Common myeloid progenitor, CD34-positive (primary cell): ENCODE measurements around the gene TK2.

Experiments
- CTCF ChIA-PET: fragments of 350-600 bp; sonication (Branson Sonifier 250); formaldehyde crosslinking; loops from one replicate; lab custom pipeline; 2021; ENCODE audit warnings: antibody characterized with exemption; lab: Charles Lee
- POLR2A ChIA-PET: fragments of 350-600 bp; sonication (Branson Sonifier 250); formaldehyde crosslinking; loops from one replicate; lab custom pipeline; 2021; ENCODE audit warnings: antibody characterized with exemption; lab: Charles Lee
- DNase-seq, 3 donors: peaks; one replicate each; pipeline versions ENCODE4 v3.0.0 to v3.0.0-alpha.2; 2013
- H3K27ac ChIP-seq, 2 experiments: 1 replicate in 1 of 2; 2 replicates in 1 of 2; pipeline ENCODE4 v1.7.0; 2013; ENCODE audit warnings: inconsistent platforms in 2 of 2, low read length in 2 of 2, mild to moderate bottlenecking in 2 of 2, low read depth in 1 of 2, moderate library complexity in 1 of 2; ENCODE audit not compliant: severe bottlenecking in 2 of 2, insufficient read depth in 1 of 2, poor library complexity in 1 of 2
- H3K27me3 ChIP-seq, 5 experiments: replicated peaks in 2 of 5; 1 replicate in 3 of 5; 2 replicates in 2 of 5; pipeline versions ENCODE4 v1.6.1 to v1.7.0; 2013; ENCODE audit warnings: low read length in 4 of 5, mild to moderate bottlenecking in 2 of 5, moderate library complexity in 2 of 5, inconsistent platforms in 1 of 5; ENCODE audit not compliant: insufficient read depth in 5 of 5, control insufficient read depth in 4 of 5
- H3K36me3 ChIP-seq, 4 experiments: 1 replicate in 2 of 4; 2 replicates in 2 of 4; pipeline versions ENCODE4 v1.6.1 to v1.7.0; 2013; ENCODE audit warnings: low read length in 3 of 4, control low read depth in 1 of 4, mild to moderate bottlenecking in 1 of 4; ENCODE audit not compliant: control insufficient read depth in 4 of 4, insufficient read depth in 4 of 4
- H3K4me1 ChIP-seq, 4 experiments: 1 replicate in 3 of 4; 2 replicates in 1 of 4; pipeline versions ENCODE4 v1.6.1 to v1.7.1; 2013; ENCODE audit warnings: low read length in 3 of 4, mild to moderate bottlenecking in 3 of 4, control low read depth in 1 of 4, inconsistent platforms in 1 of 4, moderate library complexity in 1 of 4; ENCODE audit not compliant: control insufficient read depth in 4 of 4, insufficient read depth in 4 of 4; ENCODE audit errors: control extremely low read depth in 1 of 4
- H3K4me3 ChIP-seq, 7 experiments: 1 replicate in 4 of 7; 2 replicates in 3 of 7; pipeline versions ENCODE4 v1.5.1 to v1.7.0; 2013; ENCODE audit warnings: mild to moderate bottlenecking in 7 of 7, low read length in 6 of 7, moderate library complexity in 6 of 7, inconsistent platforms in 2 of 7, low read depth in 2 of 7, control low read depth in 1 of 7; ENCODE audit not compliant: insufficient read depth in 4 of 7, control insufficient read depth in 1 of 7; ENCODE audit errors: extremely low read depth in 1 of 7
- H3K9me3 ChIP-seq, 5 experiments: 1 replicate in 4 of 5; 2 replicates in 1 of 5; pipeline versions ENCODE4 v1.6.1 to v1.7.1; 2013; ENCODE audit warnings: low read length in 4 of 5, mild to moderate bottlenecking in 2 of 5, inconsistent platforms in 1 of 5, low read depth in 1 of 5, moderate library complexity in 1 of 5; ENCODE audit not compliant: control insufficient read depth in 4 of 5, insufficient read depth in 2 of 5; ENCODE audit errors: control extremely low read depth in 1 of 5
- WGBS: methylation state at CpG from one replicate; pipeline ENCODE4 v1.1.5; 2013; ENCODE audit not compliant: insufficient coverage; 5-methylcytosine and 5-hydroxymethylcytosine counted together

Gene TK2

DNA sequence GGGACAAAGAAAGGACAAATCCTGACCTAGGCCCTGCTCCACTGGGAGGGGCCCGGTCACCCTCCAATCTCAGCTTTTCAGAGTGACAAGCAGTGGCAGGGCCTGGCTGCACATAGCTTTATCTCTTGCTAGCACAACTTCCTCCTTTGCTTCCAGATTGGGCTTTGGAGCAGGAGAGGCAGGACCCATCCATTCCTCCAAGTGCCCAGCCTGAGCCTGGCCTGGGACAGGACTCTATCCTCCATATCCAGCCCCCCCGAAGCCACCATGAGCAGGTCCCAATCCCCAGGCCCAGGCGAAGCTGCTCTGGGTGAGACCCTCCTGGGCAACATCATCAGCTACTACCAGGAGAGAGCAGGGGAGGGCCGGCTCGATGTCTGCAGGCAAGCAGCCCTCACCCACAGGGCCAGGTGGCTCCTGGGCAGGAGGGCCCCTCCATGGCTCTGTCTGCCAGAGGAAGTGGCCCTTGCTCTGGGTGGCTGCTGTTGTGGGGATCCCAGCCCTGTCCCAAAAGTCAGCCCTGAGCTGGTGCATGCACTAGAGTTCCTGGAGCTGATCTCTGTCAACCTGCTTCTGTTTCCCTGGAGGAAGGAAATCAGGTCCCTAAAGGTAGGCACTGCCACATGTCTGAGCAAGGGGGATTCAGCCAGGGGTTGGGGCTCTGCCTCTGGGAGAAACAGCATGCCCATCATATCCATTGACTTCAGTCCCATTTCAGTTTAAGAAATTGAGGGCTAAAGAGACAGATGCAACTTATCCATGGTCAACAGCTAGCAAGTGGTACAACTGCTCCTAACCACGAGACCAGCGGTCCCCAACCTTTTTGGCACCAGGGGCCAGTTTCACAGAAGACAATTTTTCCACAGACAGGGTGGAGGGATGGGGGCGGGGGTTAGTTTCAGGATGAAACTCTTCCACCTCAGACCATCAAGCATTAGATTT is 58.9 kb downstream of the TK2 start:
- peak; percentile 48 to 85 (median 76) for DNase-seq
- Histone ChIP-seq H3K9me3 (no peaks in the 10 kb centered on the region), H3K4me1 (peaks cover 0 to 26% (median 23%) of the 10 kb centered on the region in 4 experiments), H3K36me3 (no peaks in the 10 kb centered on the region), H3K4me3 (no peak overlapping the region), H3K27me3 (peaks cover 0 to 2% (median 0%) of the 10 kb centered on the region in 5 experiments), H3K27ac (no peak overlapping the region)
- ChIA-PET CTCF (interaction anchor here (0.6 to 3.3 kb wide), 13 partner anchors 8 to 99 kb away, joined by 3 to 23 read pairs (median 4); partner anchors contain the start of gene CMTM2), POLR2A (interaction anchor here (1.1 kb wide), 1 partner anchor 34 kb away, joined by 3 read pairs; no protein-coding TSS in a partner anchor)
- 35% methylated on average over 7 of the region's 8 CpGs for WGBS

DNA sequence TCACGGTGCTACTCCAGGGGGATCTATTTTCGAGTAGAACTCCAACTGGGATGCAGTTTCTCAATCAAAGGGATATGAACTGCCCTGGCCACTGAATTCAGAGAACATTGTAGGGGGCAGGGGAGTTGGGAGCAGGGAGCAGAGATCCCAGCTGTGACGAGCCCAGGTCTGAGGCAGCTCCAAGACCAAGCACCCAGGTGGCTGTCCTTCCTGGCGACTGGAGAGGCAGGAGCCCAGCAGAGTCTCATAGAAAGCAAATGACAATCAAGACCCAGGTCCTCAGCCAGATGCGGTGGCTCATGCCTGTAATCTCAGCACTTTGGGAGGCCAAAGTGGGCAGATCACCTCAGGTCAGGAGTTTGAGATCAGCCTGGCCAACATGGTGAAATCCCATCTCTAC is 60.1 kb downstream of the TK2 start:
- Histone ChIP-seq H3K27ac (no peak overlapping the region), H3K9me3 (no peaks in the 10 kb centered on the region), H3K36me3 (no peaks in the 10 kb centered on the region), H3K4me1 (peaks cover 0 to 26% (median 23%) of the 10 kb centered on the region in 4 experiments), H3K4me3 (no peak overlapping the region), H3K27me3 (peaks cover 0 to 2% (median 0%) of the 10 kb centered on the region in 5 experiments)
- 96% methylated on average over 4 of the region's 5 CpGs for WGBS
- DNase-seq, result no peak
- ChIA-PET POLR2A (no interaction called here), CTCF (interaction anchor here (1.3 to 3.3 kb wide), 5 partner anchors 10 to 100 kb away, joined by 4 to 23 read pairs (median 6); no protein-coding TSS in a partner anchor)

DNA sequence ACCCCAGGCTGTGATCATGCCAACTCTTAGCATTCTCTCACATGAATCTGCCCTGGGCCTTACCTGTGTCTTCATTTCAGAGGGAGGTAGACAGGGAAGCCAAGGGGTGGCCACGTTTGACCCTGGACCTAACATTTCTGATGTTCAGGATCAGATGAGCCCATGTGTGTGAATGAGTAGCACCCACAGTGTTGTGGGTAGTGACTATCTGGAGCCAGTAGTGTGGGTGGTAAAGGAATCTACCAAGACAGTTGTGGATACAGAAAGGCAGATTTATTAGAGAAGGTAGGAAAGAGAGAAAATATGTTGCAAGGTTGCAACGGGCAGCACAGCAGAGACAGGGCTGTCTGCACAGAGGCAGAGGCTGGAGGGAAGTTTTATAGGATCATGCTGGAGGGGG is 60.5 kb downstream of the TK2 start:
- H3K27ac ChIP-seq, result no peak overlapping the region
- no peaks in the 10 kb centered on the region for H3K9me3 ChIP-seq
- peaks cover 0 to 2% (median 0%) of the 10 kb centered on the region in 5 experiments for H3K27me3 ChIP-seq
- DNase-seq, result no peak
- ChIA-PET POLR2A (no interaction called here), CTCF (interaction anchor here (0.8 to 3.0 kb wide), 3 partner anchors 13 to 83 kb away, joined by 3 to 15 read pairs (median 6); no protein-coding TSS in a partner anchor)
- 100% methylated on average over 1 of the region's 2 CpGs for WGBS
- H3K4me3 ChIP-seq, result no peak overlapping the region
- no peaks in the 10 kb centered on the region for H3K36me3 ChIP-seq
- H3K4me1 ChIP-seq, result peaks cover 0 to 26% (median 23%) of the 10 kb centered on the region in 4 experiments

DNA sequence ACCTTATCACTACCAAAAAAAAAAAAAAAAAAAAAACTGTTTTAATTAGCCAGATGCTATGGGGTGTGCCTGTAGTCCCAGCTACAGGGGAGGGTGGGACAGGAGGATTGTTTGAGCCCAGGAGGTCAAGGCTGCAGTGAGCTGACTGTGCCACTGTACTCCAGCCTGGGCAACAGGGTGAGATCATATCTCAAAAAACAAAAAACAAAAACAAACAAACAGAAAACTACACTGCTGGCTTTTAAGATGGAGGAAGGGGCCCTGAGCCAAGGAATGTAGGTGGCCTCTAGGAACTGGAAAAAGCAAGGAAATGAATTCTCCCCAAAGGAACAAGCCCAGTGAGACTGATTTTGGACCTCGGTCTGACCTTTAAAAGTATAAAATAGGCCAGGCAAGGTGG is 61.4 kb downstream of the TK2 start:
- POLR2A ChIA-PET, result no interaction called here
- Histone ChIP-seq H3K27ac (no peak overlapping the region), H3K4me1 (peaks cover 3 to 29% (median 23%) of the 10 kb centered on the region in 4 experiments), H3K9me3 (no peaks in the 10 kb centered on the region), H3K4me3 (no peak overlapping the region), H3K36me3 (no peaks in the 10 kb centered on the region), H3K27me3 (peaks cover 0 to 2% (median 0%) of the 10 kb centered on the region in 5 experiments)
- CTCF ChIA-PET, result interaction anchor here (0.8 to 3.0 kb wide), 2 partner anchors 12 to 15 kb away, joined by 3 to 15 read pairs; no protein-coding TSS in a partner anchor
- WGBS, result 88% methylated on average over 1 of the region's 1 CpG
- DNase-seq, result no peak

DNA sequence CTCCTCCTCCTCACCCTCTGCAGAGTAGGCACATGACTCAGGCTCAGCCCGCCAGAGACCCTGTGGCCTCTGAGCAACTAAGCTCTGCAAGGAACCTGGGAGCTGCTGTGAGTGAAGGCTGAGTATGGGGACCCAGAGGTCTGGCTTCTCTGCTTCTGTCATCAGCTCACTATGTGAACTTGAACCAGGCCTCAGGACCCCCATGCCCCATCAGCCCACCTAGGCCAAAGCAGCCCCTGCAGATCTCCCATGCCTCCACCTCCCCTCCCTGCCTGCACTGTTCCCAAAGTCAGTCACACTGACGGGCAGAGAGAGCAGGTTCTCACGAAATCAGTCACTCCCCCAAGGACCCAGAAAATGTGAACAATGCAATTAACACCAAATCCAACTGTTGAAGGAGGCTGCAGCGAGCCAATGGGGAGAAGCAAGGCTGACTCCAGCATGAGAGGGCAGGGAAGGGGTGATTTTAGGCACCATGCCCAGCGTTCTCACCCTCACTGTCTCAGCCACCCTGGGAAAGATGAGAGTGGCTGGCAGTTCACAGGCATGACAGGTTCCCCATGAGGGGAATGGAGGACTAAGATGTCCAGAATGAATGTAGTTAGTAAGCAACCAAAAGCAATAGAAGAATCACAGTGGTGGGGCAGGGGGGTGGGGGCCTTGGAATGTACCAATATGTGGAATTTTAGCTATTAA is 62.2 kb downstream of the TK2 start:
- Histone ChIP-seq H3K36me3 (no peaks in the 10 kb centered on the region), H3K4me1 (peaks cover 3 to 29% (median 23%) of the 10 kb centered on the region in 4 experiments), H3K27ac (no peak overlapping the region), H3K9me3 (no peaks in the 10 kb centered on the region), H3K4me3 (no peak overlapping the region), H3K27me3 (peaks cover 0 to 2% (median 0%) of the 10 kb centered on the region in 5 experiments)
- peak in 2 of 3 donors; percentile 30 to 36 for DNase-seq
- POLR2A ChIA-PET, result no interaction called here
- CTCF ChIA-PET, result interaction anchor here (0.5 to 3.0 kb wide), 8 partner anchors 11 to 128 kb away, joined by 3 to 15 read pairs (median 5); partner anchors contain the start of gene CMTM2
- WGBS, result 96% methylated on average over 4 of the region's 5 CpGs

DNA sequence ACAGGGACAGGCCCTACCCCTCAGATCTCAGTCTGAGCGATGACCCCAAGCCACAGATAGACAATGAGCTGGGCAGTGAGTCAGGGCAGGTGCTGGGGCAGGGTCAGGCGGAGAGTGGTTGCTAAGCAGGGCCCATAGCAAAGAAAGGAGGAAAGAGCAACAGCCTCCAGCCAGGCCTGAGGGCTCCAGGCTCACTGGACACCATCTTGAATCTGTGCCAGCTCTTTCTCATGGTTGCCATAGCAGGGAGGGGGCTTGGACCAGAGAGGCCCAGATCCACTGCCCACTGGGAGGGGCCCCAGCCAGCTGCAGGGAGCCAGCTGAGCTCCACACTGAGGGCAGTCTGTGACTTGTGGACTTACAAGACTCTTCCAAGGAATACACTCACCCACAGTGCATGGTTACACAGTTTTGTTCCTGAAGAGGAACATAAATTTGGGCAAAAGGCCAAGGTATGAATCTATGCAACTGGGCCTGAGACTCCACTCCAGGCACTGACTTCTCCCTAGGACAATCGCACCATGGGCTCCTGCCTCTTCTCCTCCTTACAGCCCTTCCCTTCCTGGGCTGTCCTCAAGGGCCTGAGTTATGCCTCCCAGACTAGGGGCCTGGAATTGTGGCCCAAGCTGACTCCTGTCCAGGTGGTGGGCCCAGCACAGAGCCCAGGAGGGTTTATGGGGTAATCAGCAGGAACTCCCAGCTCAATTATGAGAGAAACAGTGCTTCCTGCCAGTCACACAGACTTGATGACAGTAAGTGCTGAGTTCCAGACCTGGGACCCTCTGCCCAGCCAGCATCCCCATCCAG is 62.9 kb downstream of the TK2 start:
- no peaks in the 10 kb centered on the region for H3K36me3 ChIP-seq
- H3K27me3 ChIP-seq, result peaks cover 0 to 2% (median 0%) of the 10 kb centered on the region in 5 experiments
- H3K4me1 ChIP-seq, result peaks cover 3 to 29% (median 23%) of the 10 kb centered on the region in 4 experiments
- no peaks in the 10 kb centered on the region for H3K9me3 ChIP-seq
- WGBS, result 67% methylated on average over 3 of the region's 3 CpGs
- CTCF ChIA-PET, result interaction anchor here (0.5 to 3.0 kb wide), 8 partner anchors 10 to 148 kb away, joined by 3 to 15 read pairs (median 5); partner anchors contain the start of gene CMTM2
- no peak overlapping the region for H3K27ac ChIP-seq
- peak; percentile 43 to 72 (median 70) for DNase-seq
- POLR2A ChIA-PET, result no interaction called here
- no peak overlapping the region for H3K4me3 ChIP-seq
